Iris pigment epithelial cell (primary cell): ENCODE results near the gene OR52W1.
A peak's percentile ranks its signal among the peaks of the same experiment; 100 is the strongest.
"Not testable (repeated sequence)": the region's sequence is repeated elsewhere in the genome, so short reads cannot be mapped to it uniquely, and the experiment has no call there.

ENCODE experiments used
- DNase-seq: peaks from one replicate; pipeline ENCODE4 v3.0.0-alpha.2; 2011; ENCODE audit warnings: low read depth

Gene OR52W1

GRCh38 chr11:6217722-6218121 lies 18.7 kb downstream of the OR52W1 start:
- DNase-seq, result no peak

GRCh38 chr11:6219359-6219758 lies 20.3 kb downstream of the OR52W1 start:
- peak; percentile 93 for DNase-seq

GRCh38 chr11:6223854-6224253 lies 24.8 kb downstream of the OR52W1 start:
- DNase-seq, result no peak

- no peak for DNase-seq
Observed at GRCh38 chr11:6224421-6224820, 25.4 kb downstream of the OR52W1 start.

- DNase-seq, result no peak
Observed at GRCh38 chr11:6225024-6225423, 26.0 kb downstream of the OR52W1 start.

DNA sequence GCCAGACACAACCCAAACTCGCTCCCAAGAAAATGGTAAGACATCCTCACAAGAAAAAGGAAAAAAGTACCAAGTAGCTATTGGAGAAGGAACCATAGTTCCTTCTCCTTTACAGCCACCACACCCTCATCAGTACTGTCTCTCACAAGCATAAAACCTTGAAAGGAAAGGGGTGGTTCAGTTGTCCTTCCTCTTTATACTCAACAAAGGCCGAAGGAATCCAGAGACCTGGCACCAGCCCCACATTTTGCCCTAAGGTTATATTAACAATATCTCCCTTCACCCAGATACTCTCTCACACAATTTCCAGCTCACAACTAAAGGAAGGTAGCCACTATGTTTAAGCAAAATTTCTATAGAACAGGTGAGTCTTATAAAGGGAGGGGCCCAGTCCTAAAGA lies 26.9 kb downstream of the OR52W1 start:
- DNase-seq, result no peak

DNA sequence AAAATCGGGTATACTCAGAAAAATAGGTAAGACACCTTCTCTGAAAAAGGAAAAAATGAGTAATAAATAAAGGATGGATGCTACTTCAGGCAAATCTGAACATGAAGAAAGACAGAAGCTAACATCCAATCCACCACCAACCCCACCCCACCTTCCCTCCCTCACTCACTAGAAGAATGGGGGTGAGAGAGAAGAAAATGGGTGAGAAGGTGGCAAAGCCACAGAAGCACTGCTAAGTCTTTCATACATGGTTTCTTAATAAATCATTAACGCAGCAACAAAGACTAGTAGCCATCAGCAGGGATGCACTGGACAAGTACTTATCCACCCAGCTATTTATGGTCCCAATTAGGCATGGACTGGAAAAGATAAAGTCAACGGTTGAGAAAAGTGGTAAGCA lies 29.5 kb downstream of the OR52W1 start:
- DNase-seq, result no peak

- no peak for DNase-seq
Observed at GRCh38 chr11:6229911-6230310, 30.9 kb downstream of the OR52W1 start.

DNA sequence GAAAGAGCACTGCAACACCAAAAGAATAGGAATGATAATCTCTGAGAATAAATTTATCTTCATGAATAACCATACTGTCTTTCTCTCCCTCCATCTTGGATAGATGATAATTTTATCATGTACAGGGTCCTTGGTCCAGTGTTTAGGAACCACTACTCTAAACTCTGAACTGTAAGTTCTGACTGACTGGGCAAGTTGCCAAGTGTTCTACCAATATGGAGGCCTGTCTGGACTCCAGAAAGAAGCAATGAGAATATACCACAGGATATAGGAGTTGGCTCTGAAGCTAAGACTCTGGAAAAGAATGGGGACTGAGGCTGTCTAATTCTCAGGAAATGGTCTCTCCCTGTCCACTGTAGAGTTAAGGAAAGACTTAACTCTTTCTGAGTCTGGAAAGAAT lies 33.9 kb downstream of the OR52W1 start:
- no peak for DNase-seq

- DNase-seq, result peak; percentile 8
Observed at GRCh38 chr11:6233984-6234386, 35.0 kb downstream of the OR52W1 start.

GRCh38 chr11:6234387-6235107 lies 35.5 kb downstream of the OR52W1 start, which contains the start of gene FHIP1B:
Gene FHIP1B, minus strand, starts transcription at chr11:6234636. Its CDS starts 10,120 bp downstream, at chr11:6224516.
- peak; percentile 100 for DNase-seq

DNA sequence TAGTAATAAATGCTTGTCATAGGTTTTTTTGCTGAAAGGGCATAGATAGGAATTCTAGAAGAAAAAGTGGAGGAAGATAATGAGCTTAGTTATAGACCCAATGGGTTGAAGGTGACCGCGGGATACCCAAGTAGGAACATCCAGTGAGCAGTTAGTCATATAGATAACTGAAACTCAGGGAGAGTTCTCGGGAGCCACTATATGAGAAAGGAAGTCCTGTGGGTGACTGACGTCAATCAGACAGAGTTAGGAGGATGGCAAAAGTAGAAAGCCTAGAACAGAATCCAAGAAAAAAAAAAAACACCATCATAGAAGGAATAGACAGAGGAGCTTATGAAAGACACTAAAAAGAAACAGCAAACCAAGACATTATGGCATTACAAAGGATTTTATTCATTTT lies 38.2 kb downstream of the OR52W1 start:
- DNase-seq, result no peak

DNA sequence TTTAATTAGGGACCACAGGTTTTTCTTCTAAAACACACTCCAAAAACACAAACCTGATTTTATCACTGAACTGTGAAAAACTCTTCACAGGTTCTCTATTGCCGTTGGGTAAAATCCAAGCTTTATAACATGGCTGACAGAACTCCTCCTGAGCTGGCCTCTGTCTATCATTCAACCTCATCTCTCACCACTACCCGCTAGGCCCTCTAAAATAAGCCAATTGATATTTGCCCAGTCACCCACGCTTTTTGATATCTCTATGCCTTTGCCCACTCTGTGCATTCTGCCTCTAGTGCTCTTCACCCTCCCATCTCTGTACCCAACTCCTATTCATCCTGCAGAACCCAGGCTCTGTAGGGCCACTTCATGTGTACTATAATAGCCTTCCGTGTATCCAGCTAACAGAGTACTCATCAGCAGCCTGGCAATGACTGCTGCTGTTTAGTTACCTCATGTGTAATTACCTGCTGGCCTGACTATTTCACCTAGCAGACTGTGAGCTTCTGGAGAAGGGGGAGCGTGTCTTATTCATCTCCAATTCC lies 38.8 kb downstream of the OR52W1 start:
- no peak for DNase-seq

DNA sequence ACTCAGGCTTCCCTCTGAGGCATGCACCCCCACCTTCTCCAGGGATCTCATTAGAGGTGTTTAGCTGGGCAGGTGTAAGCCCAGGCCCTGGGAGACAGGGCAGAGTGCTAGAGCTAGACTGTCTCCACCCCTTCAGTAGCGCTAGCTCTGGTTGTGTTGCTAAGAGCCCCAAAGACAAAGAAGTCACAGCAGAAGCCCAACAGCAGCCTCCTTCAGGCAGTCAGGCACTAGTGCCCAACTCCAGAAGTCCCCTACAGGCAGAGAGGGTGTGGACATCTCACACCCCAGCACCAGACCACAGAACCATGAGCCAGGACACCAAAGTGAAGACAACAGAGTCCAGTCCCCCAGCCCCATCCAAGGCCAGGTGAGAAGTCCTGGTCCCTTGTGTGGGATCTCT lies 39.9 kb downstream of the OR52W1 start, which contains the start of gene CNGA4:
CNGA4 (plus strand) TSS at position 188 of the 400 bp plus-strand sequence; CDS start at position 306, 118 bp downstream.
- no peak for DNase-seq

DNA sequence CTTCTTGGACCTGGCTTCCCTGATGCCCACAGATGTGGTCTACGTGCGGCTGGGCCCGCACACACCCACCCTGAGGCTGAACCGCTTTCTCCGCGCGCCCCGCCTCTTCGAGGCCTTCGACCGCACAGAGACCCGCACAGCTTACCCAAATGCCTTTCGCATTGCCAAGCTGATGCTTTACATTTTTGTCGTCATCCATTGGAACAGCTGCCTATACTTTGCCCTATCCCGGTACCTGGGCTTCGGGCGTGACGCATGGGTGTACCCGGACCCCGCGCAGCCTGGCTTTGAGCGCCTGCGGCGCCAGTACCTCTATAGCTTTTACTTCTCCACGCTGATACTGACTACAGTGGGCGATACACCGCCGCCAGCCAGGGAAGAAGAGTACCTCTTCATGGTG lies 41.1 kb downstream of the OR52W1 start:
- no peak for DNase-seq

GRCh38 chr11:6240781-6241180 lies 41.8 kb downstream of the OR52W1 start:
- no peak for DNase-seq

DNA sequence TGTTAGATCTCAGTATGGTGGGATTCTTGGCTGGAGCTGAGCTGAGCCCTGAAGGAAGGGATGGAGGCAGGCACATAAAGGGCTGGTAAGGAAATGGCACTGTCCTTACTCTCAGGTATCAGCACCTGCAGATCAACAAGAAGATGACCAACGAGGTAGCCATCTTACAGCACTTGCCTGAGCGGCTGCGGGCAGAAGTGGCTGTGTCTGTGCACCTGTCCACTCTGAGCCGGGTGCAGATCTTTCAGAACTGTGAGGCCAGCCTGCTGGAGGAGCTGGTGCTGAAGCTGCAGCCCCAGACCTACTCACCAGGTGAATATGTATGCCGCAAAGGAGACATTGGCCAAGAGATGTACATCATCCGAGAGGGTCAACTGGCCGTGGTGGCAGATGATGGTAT lies 42.3 kb downstream of the OR52W1 start:
- no peak for DNase-seq

DNA sequence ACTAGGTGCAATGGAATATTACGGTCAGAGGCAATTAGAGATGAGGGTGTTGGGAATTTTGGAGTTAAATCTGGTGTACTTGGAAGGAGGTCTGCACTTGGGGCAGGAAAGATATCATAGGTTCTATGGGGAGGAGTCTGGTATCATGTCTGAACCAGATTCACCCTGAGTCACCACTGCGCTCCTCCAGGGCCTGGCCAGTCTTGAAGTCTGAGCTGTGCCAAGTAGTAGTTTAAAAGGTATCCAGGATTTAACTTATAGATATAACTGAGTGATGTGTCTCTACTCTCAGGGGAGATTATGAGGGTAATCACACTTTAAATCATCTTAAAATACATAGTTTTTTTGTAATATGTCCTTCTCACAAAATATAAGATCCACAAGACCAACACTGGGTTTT lies 46.5 kb downstream of the OR52W1 start:
- DNase-seq, result no peak

GRCh38 chr11:6248248-6248647 lies 49.2 kb downstream of the OR52W1 start:
- DNase-seq, result peak; percentile 16

DNA sequence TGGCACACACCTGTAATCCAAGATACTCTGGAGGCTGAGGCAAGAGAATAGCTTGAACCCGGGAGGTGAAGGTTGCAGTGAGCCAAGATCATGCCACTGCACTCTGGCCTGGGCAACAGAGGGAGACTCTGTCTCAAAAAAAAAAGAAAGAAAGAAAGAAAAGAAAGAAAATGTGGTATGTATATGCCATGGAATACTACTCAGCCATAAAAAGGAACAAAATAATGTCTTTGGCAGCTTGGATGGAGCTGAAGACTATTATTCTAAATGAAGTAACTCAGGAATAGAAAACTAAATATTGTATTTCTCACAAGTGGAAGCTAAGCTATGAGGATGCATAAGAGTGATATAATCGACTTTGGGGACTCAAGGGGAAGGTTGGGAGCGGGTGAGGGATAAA lies 49.9 kb downstream of the OR52W1 start:
- DNase-seq, result not testable (repeated sequence)
